IMR-90 (cell line): ENCODE data around the gene POLE3. TPM values are rescaled to one million over a fixed set of nuclear protein-coding genes. Genes with fewer than 3 reads are reported as not detected.

ENCODE experiments used
- ATAC-seq: fragments of 200-7000 bp; cut with Tn5 transposase; 2 replicates; pipeline ENCODE4 v1.9.1; 2020; ENCODE audit warnings: low read depth, mild to moderate bottlenecking, moderate library complexity
- BruUV-seq: library from RNA; stranded (reverse); fragments of 400-500 nt; replicated peaks from 2 replicates; lab custom pipeline; 2021; lab: Mats Ljungman, UMichigan
- CTCF ChIA-PET: fragments of 300-600 bp; formaldehyde crosslinking; extraction: SDS; loops from one replicate; lab custom pipeline; 2021; ENCODE audit warnings: antibody characterized with exemption; lab: Yijun Ruan, JAX
- POLR2A ChIA-PET: fragments of 300-600 bp; sonication (Branson Sonifier 250); formaldehyde crosslinking; loops from one replicate; lab custom pipeline; 2022; ENCODE audit warnings: antibody characterized with exemption; ENCODE audit not compliant: unreplicated experiment; lab: Charles Lee
- DNase-seq: peaks from one replicate; pipeline ENCODE4 v3.0.0; 2013
- H2AFZ ChIP-seq: replicated peaks from 2 replicates; pipeline ENCODE3; 2013; ENCODE audit warnings: low read length, mild to moderate bottlenecking; ENCODE audit not compliant: poor library complexity
- H2AK5ac ChIP-seq: 2 replicates; pipeline ENCODE4 v1.6.1; 2013; ENCODE audit warnings: low read depth, low read length, inconsistent platforms
- H2AK9ac ChIP-seq: replicated peaks from 2 replicates; pipeline ENCODE3; 2013; ENCODE audit warnings: mild to moderate bottlenecking, low read depth, low read length, moderate library complexity; ENCODE audit not compliant: poor library complexity
- H2BK120ac ChIP-seq: 2 replicates; pipeline ENCODE4 v1.6.1; 2013; ENCODE audit warnings: low read depth, low read length, inconsistent platforms
- H2BK15ac ChIP-seq: 3 replicates; pipeline ENCODE4 v1.6.1; 2013; ENCODE audit warnings: low read depth, low read length, inconsistent platforms
- H2BK20ac ChIP-seq: 2 replicates; pipeline ENCODE4 v1.6.1; 2013; ENCODE audit warnings: low read depth, mild to moderate bottlenecking, inconsistent platforms, low read length, moderate library complexity
- H2BK5ac ChIP-seq: 2 replicates; pipeline ENCODE4 v1.6.1; 2013; ENCODE audit warnings: mild to moderate bottlenecking, low read depth, low read length, inconsistent platforms; ENCODE audit not compliant: poor library complexity, severe bottlenecking
- H3K14ac ChIP-seq: replicated peaks from 2 replicates; pipeline ENCODE4 v1.6.1; 2013; ENCODE audit warnings: low read depth, low read length, inconsistent platforms
- H3K18ac ChIP-seq: 2 replicates; pipeline ENCODE4 v1.6.1; 2013; ENCODE audit warnings: low read depth, low read length, control low read depth
- H3K23ac ChIP-seq: 2 replicates; pipeline ENCODE4 v1.6.1; 2013; ENCODE audit warnings: low read depth, low read length, inconsistent platforms
- H3K27ac ChIP-seq: 2 replicates; pipeline ENCODE4 v1.5.1; 2013; ENCODE audit warnings: mild to moderate bottlenecking, control low read depth, low read length; ENCODE audit not compliant: insufficient read depth
- H3K27me3 ChIP-seq: 2 replicates; pipeline ENCODE4 v1.6.1; 2013; ENCODE audit warnings: low read length; ENCODE audit not compliant: control insufficient read depth, insufficient read depth
- H3K36me3 ChIP-seq: 2 replicates; pipeline ENCODE4 v1.6.1; 2013; ENCODE audit warnings: low read length, mixed read lengths; ENCODE audit not compliant: control insufficient read depth, insufficient read depth
- H3K4ac ChIP-seq: 2 replicates; pipeline ENCODE4 v1.6.1; 2013; ENCODE audit warnings: low read depth, low read length, inconsistent platforms
- H3K4me1 ChIP-seq: 2 replicates; pipeline ENCODE4 v1.6.1; 2013; ENCODE audit warnings: low read length, mixed read lengths; ENCODE audit not compliant: control insufficient read depth, insufficient read depth
- H3K4me2 ChIP-seq: 2 replicates; pipeline ENCODE4 v1.6.1; 2013; ENCODE audit warnings: low read depth, mild to moderate bottlenecking, control low read depth, low read length, moderate library complexity
- H3K4me3 ChIP-seq: 2 replicates; pipeline ENCODE4 v1.5.1; 2013; ENCODE audit warnings: low read depth, mild to moderate bottlenecking, control low read depth, low read length, moderate library complexity; ENCODE audit not compliant: insufficient read depth
- H3K56ac ChIP-seq: 2 replicates; pipeline ENCODE4 v1.6.1; 2013; ENCODE audit warnings: low read length, inconsistent platforms; ENCODE audit not compliant: insufficient read depth; ENCODE audit errors: extremely low read depth
- H3K79me1 ChIP-seq, 2 experiments: 2 replicates each; pipeline ENCODE4 v1.6.1; 2013; ENCODE audit warnings: low read length in 2 of 2, inconsistent platforms in 1 of 2, low read depth in 1 of 2
- H3K9ac ChIP-seq: 2 replicates; pipeline ENCODE4 v1.6.1; 2013; ENCODE audit warnings: low read depth, low read length, control low read depth
- H3K9me1 ChIP-seq: 2 replicates; pipeline ENCODE4 v1.6.1; 2013; ENCODE audit warnings: low read length, inconsistent platforms; ENCODE audit not compliant: insufficient read depth
- H3K9me3 ChIP-seq: 2 replicates; pipeline ENCODE4 v1.6.1; 2013; ENCODE audit warnings: low read length; ENCODE audit not compliant: control insufficient read depth, insufficient read depth
- H4K20me1 ChIP-seq: 2 replicates; pipeline ENCODE4 v1.6.1; 2013; ENCODE audit warnings: low read length, inconsistent platforms; ENCODE audit not compliant: insufficient read depth
- H4K5ac ChIP-seq: 2 replicates; pipeline ENCODE4 v1.6.1; 2013; ENCODE audit warnings: mild to moderate bottlenecking, low read depth, low read length, control low read depth
- H4K8ac ChIP-seq, 2 experiments: 2 replicates each; pipeline ENCODE4 v1.6.1; 2013; ENCODE audit warnings: low read depth in 2 of 2, low read length in 2 of 2, control low read depth in 1 of 2, inconsistent platforms in 1 of 2
- H4K91ac ChIP-seq: 2 replicates; pipeline ENCODE4 v1.6.1; 2013; ENCODE audit warnings: low read depth, low read length, inconsistent platforms; ENCODE audit not compliant: insufficient read depth
- ELK1 ChIP-seq: fragments of 150-350 bp; IDR thresholded peaks from 2 replicates; pipeline ENCODE4 v1.6.1; 2016; ENCODE audit warnings: low read depth, mild to moderate bottlenecking, low read length, moderate library complexity, borderline replicate concordance
- MXI1 ChIP-seq: IDR thresholded peaks from 2 replicates; pipeline ENCODE4 v1.6.1; 2012; ENCODE audit warnings: low read depth, mild to moderate bottlenecking, low read length, moderate library complexity, borderline replicate concordance
- POLR2A ChIP-seq: IDR thresholded peaks from 2 replicates; pipeline ENCODE4 v1.6.1; 2012; ENCODE audit warnings: mild to moderate bottlenecking, low read depth, low read length
- RCOR1 ChIP-seq: IDR thresholded peaks from 2 replicates; pipeline ENCODE4 v1.6.1; 2012; ENCODE audit warnings: mild to moderate bottlenecking, low read length, improper control_type of control experiment; ENCODE audit not compliant: insufficient replicate concordance
- WGBS, 2 experiments: methylation state at CpG; one replicate each; pipeline versions ENCODE4 v1.1.5 to v1.1.7; 2013; ENCODE audit warnings: missing lambda C conversion rate in 2 of 2; ENCODE audit not compliant: insufficient read length in 1 of 2; ENCODE audit errors: extremely low coverage in 2 of 2; 5-methylcytosine and 5-hydroxymethylcytosine counted together
- dilution Hi-C: fragments of 300-500 bp; cut with HindIII; formaldehyde crosslinking; loops from one replicate; pipeline ENCODE4 v1.14.3; 2018; ENCODE audit warnings: low sequenced_read_pairs; ENCODE audit not compliant: unreplicated experiment
- in situ Hi-C: fragments of 300-500 bp; cut with MboI; formaldehyde crosslinking; loops from 3 replicates; pipeline ENCODE4 v1.14.3; 2019; ENCODE audit warnings: low sequenced_read_pairs, inconsistent platforms, mixed read lengths
- intact Hi-C: fragments of 100-400 bp; cut with micrococcal nuclease; formaldehyde crosslinking; loops from 2 replicates; pipeline ENCODE4 v1.10.0; 2022
- polyA plus RNA-seq, 3 experiments: library from polyadenylated mRNA; depleted of rRNA; stranded (reverse); fragments of >200 nt; gene quantifications; 2 replicates each; pipeline ENCODE4 v1.2.3, GENCODE V29; 2012; ENCODE audit warnings: low replicate concordance in 1 of 3
- total RNA-seq: library from RNA; depleted of rRNA; stranded (reverse); fragments of >200 nt; gene quantifications from 2 replicates; pipeline ENCODE4 v1.2.3, GENCODE V29; 2012

The POLE3 gene
- total and polyA plus RNA-seq, 2 of the 4 experiments (the other 2 are of a cell fraction): 34.8 to 43.0 TPM

- Histone ChIP-seq H3K14ac (no peak overlapping the region), H2BK15ac (no peak overlapping the region), H3K4ac (no peak overlapping the region), H2BK20ac (no peak overlapping the region), H2AK5ac (no peak overlapping the region), H3K27ac (no peak overlapping the region), H2AK9ac (no peak overlapping the region), H2BK120ac (no peak overlapping the region), H2AFZ (no peak overlapping the region), H4K5ac (no peak overlapping the region), H3K9ac (no peak overlapping the region), H3K4me2 (no peak overlapping the region), H3K56ac (no peak overlapping the region), H4K8ac (no peak overlapping the region), H4K20me1 (no peaks in the 10 kb centered on the region), H3K27me3 (peaks cover 11% of the 10 kb centered on the region; the same call in 1 of the 2 replicates), H4K91ac (no peak overlapping the region), H3K36me3 (peaks cover 9% of the 10 kb centered on the region; the same call in 1 of the 2 replicates), H2BK5ac (no peak overlapping the region), H3K4me3 (no peak overlapping the region), H3K23ac (no peak overlapping the region), H3K18ac (no peak overlapping the region), H3K4me1 (no peaks in the 10 kb centered on the region), H3K79me1 (no peaks in the 10 kb centered on the region), H3K9me1 (no peaks in the 10 kb centered on the region), H3K9me3 (no peaks in the 10 kb centered on the region)
- in situ Hi-C loops (no loop called here), intact Hi-C loops (no loop called here), dilution Hi-C loops (no loop called here)
- ChIA-PET CTCF (no interaction called here), POLR2A (no interaction called here)
- no peak for TF ChIP-seq MXI1
- TF ChIP-seq RCOR1: no peak
- no peak for TF ChIP-seq POLR2A
- TF ChIP-seq ELK1: no peak
- ATAC-seq (no peak), DNase-seq (no peak)
- no TSS peak for BruUV-seq
- 97% methylated on average over 7 of the region's 13 CpGs; no CpG with 5 or more reads in 1 of the 2 experiments for WGBS, 2 experiments
Measured at GRCh38 chr9:113368982-113369854, 41.3 kb downstream of the POLE3 start.
